CD8-positive, alpha-beta memory T cell (primary cell): ENCODE data around the gene CLCN7. TPM values are rescaled to one million over a fixed set of nuclear protein-coding genes. Genes with fewer than 3 reads are reported as not detected.

ENCODE experiments used
- CTCF ChIA-PET: fragments of 350-600 bp; sonication (Branson Sonifier 250); formaldehyde crosslinking; loops from one replicate; lab custom pipeline; 2021; ENCODE audit warnings: antibody characterized with exemption; lab: Charles Lee
- POLR2A ChIA-PET: fragments of 350-600 bp; sonication (Branson Sonifier 250); formaldehyde crosslinking; loops from one replicate; lab custom pipeline; 2021; ENCODE audit warnings: antibody characterized with exemption; lab: Charles Lee
- DNase-seq, 5 donors: peaks; one replicate each; pipeline versions ENCODE4 v3.0.0 to v3.0.0-alpha.2; 2020 to 2022; ENCODE audit warnings: mixed read lengths in 1 of 5
- H3K27ac ChIP-seq: one replicate; pipeline ENCODE4 v1.7.0; 2013; ENCODE audit warnings: low read depth, mild to moderate bottlenecking, low read length, moderate library complexity
- H3K27me3 ChIP-seq: 2 replicates; pipeline ENCODE4 v1.7.0; 2013; ENCODE audit warnings: low read length, mild to moderate bottlenecking; ENCODE audit not compliant: insufficient read depth, poor library complexity, severe bottlenecking
- H3K36me3 ChIP-seq: 2 replicates; pipeline ENCODE4 v1.7.0; 2013; ENCODE audit warnings: mild to moderate bottlenecking, low read length, moderate library complexity; ENCODE audit not compliant: insufficient read depth
- H3K4me1 ChIP-seq: 2 replicates; pipeline ENCODE4 v1.7.0; 2013; ENCODE audit warnings: mild to moderate bottlenecking, low read length, moderate library complexity; ENCODE audit not compliant: insufficient read depth
- H3K4me3 ChIP-seq: 2 replicates; pipeline ENCODE4 v1.7.0; 2013; ENCODE audit warnings: mild to moderate bottlenecking, low read length
- H3K9me3 ChIP-seq: 2 replicates; pipeline ENCODE4 v1.7.0; 2013; ENCODE audit warnings: mild to moderate bottlenecking, low read length
- H3K27ac Mint-ChIP-seq, 8 donors: one replicate each; pipeline ENCODE4 v1.8.0; 2020 to 2021; ENCODE audit warnings: mixed read lengths in 8 of 8, mild to moderate bottlenecking in 6 of 8, inconsistent platforms in 3 of 8, moderate library complexity in 3 of 8
- H3K27me3 Mint-ChIP-seq, 2 donors: one replicate each; pipeline ENCODE4 v1.8.0; 2020 to 2021; ENCODE audit warnings: mixed read lengths in 2 of 2, mild to moderate bottlenecking in 1 of 2, moderate library complexity in 1 of 2
- H3K36me3 Mint-ChIP-seq, 3 donors: one replicate each; pipeline ENCODE4 v1.8.0; 2020 to 2021; ENCODE audit warnings: mixed read lengths in 3 of 3, inconsistent platforms in 1 of 3, mild to moderate bottlenecking in 1 of 3
- H3K4me1 Mint-ChIP-seq, 3 donors: one replicate each; pipeline ENCODE4 v1.8.0; 2020 to 2021; ENCODE audit warnings: mixed read lengths in 3 of 3, inconsistent platforms in 1 of 3, mild to moderate bottlenecking in 1 of 3
- H3K4me3 Mint-ChIP-seq, 7 donors: one replicate each; pipeline ENCODE4 v1.8.0; 2020 to 2021; ENCODE audit warnings: mixed read lengths in 7 of 7, mild to moderate bottlenecking in 6 of 7, moderate library complexity in 4 of 7, inconsistent platforms in 2 of 7
- H3K9me3 Mint-ChIP-seq, 5 donors: one replicate each; pipeline ENCODE4 v1.8.0; 2020 to 2022; ENCODE audit warnings: mixed read lengths in 5 of 5, mild to moderate bottlenecking in 3 of 5, moderate library complexity in 2 of 5, inconsistent platforms in 1 of 5
- polyA plus RNA-seq: library from polyadenylated mRNA; unstranded; fragments of 300-500 nt; fragmentation: Illumina TruSeq; gene quantifications from one replicate; pipeline ENCODE4 v1.2.3, GENCODE V29; 2021
- total RNA-seq, 2 experiments: library from RNA; stranded (reverse); gene quantifications; one replicate each; pipeline ENCODE4 v1.2.3, GENCODE V29; 2021

CLCN7 gene, protein sequence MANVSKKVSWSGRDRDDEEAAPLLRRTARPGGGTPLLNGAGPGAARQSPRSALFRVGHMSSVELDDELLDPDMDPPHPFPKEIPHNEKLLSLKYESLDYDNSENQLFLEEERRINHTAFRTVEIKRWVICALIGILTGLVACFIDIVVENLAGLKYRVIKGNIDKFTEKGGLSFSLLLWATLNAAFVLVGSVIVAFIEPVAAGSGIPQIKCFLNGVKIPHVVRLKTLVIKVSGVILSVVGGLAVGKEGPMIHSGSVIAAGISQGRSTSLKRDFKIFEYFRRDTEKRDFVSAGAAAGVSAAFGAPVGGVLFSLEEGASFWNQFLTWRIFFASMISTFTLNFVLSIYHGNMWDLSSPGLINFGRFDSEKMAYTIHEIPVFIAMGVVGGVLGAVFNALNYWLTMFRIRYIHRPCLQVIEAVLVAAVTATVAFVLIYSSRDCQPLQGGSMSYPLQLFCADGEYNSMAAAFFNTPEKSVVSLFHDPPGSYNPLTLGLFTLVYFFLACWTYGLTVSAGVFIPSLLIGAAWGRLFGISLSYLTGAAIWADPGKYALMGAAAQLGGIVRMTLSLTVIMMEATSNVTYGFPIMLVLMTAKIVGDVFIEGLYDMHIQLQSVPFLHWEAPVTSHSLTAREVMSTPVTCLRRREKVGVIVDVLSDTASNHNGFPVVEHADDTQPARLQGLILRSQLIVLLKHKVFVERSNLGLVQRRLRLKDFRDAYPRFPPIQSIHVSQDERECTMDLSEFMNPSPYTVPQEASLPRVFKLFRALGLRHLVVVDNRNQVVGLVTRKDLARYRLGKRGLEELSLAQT
- 10 to 100 TPM; 52.8 to 59.1 TPM for total RNA-seq
- 29.3 TPM for polyA plus RNA-seq

GRCh38 chr16:1474796-1475551 lies at the start of gene CLCN7:
TSS of gene CLCN7 (minus strand) at chr16:1475028. CDS start at chr16:1474974, 54 bp downstream.
- Mint-ChIP-seq H3K4me1 (peaks cover 27 to 38% (median 29%) of the 10 kb centered on the region in 3 donors), H3K27me3 (peaks cover 3 to 5% of the 10 kb centered on the region in 2 donors), H3K4me3 (peak within 1 kb of the TSS; percentile 74 to 91 (median 82)), H3K9me3 (no peaks in the 10 kb centered on the region), H3K27ac (peak within 1 kb of the TSS; percentile 81 to 94 (median 88)), H3K36me3 (peaks cover 0 to 3% (median 0%) of the 10 kb centered on the region in 3 donors)
- Histone ChIP-seq H3K27me3 (no peaks in the 10 kb centered on the region), H3K4me3 (peak within 1 kb of the TSS; percentile 68), H3K27ac (peak within 1 kb of the TSS; percentile 86), H3K9me3 (no peaks in the 10 kb centered on the region), H3K36me3 (no peaks in the 10 kb centered on the region), H3K4me1 (peaks cover 19% of the 10 kb centered on the region)
- CTCF ChIA-PET, result no interaction called here
- POLR2A ChIA-PET, result interaction anchor here (0.6 kb wide), 1 partner anchor 990 kb away, joined by 5 read pairs; no protein-coding TSS in a partner anchor
- peak; percentile 80 to 89 (median 85) for DNase-seq

DNA sequence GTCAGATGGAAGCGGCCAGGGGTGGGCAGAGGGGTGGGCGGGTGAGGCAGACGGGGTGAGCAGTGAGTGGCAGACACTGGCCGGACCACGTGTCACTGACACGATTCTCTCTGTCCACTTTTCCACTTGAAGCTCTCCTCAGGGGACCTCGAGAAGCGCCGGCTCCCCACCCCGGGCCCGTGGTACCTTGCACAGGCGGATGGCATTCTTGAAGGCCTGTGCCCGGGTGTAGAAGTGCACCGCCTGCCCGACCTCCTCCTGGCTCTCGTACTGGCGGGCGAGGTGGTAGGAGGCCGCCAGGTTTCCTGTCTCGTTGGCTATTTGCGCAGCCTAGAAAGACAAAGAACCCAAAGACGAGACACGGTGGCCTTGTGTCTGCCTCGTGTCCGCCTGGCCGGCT lies 49.5 kb upstream of the CLCN7 start:
- Mint-ChIP-seq H3K27me3 (no peaks in the 10 kb centered on the region), H3K36me3 (peaks cover 0 to 2% (median 0%) of the 10 kb centered on the region in 3 donors), H3K27ac (no peak overlapping the region), H3K9me3 (no peaks in the 10 kb centered on the region), H3K4me3 (no peak overlapping the region), H3K4me1 (peaks cover 12 to 33% (median 12%) of the 10 kb centered on the region in 3 donors)
- ChIA-PET POLR2A (interaction anchor here (0.6 kb wide), 1 partner anchor 39 kb away, joined by 3 read pairs; no protein-coding TSS in a partner anchor), CTCF (interaction anchor here (1.3 kb wide), 1 partner anchor 15 kb away, joined by 4 read pairs; no protein-coding TSS in a partner anchor)
- DNase-seq, result no peak
- Histone ChIP-seq H3K27ac (no peak overlapping the region), H3K9me3 (no peaks in the 10 kb centered on the region), H3K4me1 (peaks cover 35% of the 10 kb centered on the region), H3K27me3 (no peaks in the 10 kb centered on the region), H3K36me3 (no peaks in the 10 kb centered on the region), H3K4me3 (no peak overlapping the region)

DNA sequence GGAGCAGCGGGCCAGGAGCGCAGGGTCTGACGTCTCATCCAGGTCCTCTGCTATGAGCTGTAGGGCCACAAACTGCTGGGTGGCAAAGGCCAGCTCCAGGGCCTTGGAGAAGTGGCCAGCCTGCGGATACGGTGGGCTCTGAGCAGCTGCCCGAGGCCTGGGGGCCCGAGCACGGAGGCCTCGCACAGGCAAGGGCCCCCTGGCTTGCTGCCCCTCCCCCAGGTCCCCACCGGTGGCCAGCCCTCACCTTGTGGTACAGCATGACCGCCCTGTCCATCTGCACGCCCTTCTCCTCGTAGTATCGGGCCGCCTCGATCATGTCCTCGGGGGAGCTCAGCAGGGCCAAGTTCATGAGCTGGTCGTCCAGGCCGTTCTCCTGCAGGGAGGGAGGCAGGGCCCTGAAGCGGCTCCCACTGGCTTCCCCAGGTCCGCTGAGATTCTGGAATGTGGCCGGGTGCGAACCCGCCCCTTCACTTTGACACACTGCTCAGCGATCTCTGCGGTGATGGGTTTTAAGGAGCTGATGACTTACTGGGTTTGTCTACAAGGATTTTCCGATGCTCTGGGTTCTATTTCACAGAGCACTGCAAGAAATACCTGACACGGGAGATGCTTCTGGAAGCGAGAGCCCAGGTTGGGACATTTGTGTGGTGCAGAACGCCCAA lies 48.9 kb upstream of the CLCN7 start:
- Histone ChIP-seq H3K27me3 (no peaks in the 10 kb centered on the region), H3K4me3 (no peak overlapping the region), H3K27ac (no peak overlapping the region), H3K4me1 (peaks cover 34% of the 10 kb centered on the region), H3K36me3 (no peaks in the 10 kb centered on the region), H3K9me3 (no peaks in the 10 kb centered on the region)
- Mint-ChIP-seq H3K27me3 (no peaks in the 10 kb centered on the region), H3K36me3 (peaks cover 0 to 2% (median 0%) of the 10 kb centered on the region in 3 donors), H3K27ac (peak overlapping the region in 1 of 8 donors; percentile 8), H3K4me1 (peaks cover 12 to 32% (median 12%) of the 10 kb centered on the region in 3 donors), H3K4me3 (peak overlapping the region in 1 of 7 donors; percentile 69), H3K9me3 (no peaks in the 10 kb centered on the region)
- POLR2A ChIA-PET, result no interaction called here
- no peak for DNase-seq
- CTCF ChIA-PET, result no interaction called here

DNA sequence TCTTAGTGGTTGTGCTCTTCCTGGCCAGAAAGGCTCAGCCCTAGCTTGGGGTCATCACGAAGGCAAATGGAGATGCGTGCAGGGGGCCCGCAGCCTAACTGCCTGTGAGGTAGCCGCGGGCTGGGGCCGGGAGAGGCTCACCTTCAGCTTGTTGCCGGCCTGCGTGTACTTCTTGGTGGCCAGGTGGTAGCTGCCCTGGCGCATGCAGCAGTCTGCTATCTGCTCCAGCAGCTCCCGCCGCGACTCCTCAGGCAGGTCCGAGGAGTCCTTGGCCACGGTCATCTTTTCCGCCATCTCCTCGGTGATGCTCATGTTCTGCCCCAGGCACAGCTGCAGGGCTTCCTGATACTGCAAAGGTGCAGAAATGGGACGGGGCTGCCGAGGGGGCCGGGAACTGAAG lies 45.6 kb upstream of the CLCN7 start:
- Mint-ChIP-seq H3K36me3 (peaks cover 0 to 2% (median 0%) of the 10 kb centered on the region in 3 donors), H3K27me3 (no peaks in the 10 kb centered on the region), H3K9me3 (no peaks in the 10 kb centered on the region), H3K4me1 (peaks cover 0 to 4% (median under 1%) of the 10 kb centered on the region in 3 donors), H3K27ac (peak overlapping the region in 1 of 8 donors; percentile 26), H3K4me3 (no peak overlapping the region)
- no peaks in the 10 kb centered on the region for H3K9me3 ChIP-seq
- CTCF ChIA-PET, result no interaction called here
- no peaks in the 10 kb centered on the region for H3K36me3 ChIP-seq
- H3K4me1 ChIP-seq, result peaks cover 3% of the 10 kb centered on the region
- POLR2A ChIA-PET, result no interaction called here
- no peak for DNase-seq
- no peak overlapping the region for H3K27ac ChIP-seq
- H3K4me3 ChIP-seq, result no peak overlapping the region
- H3K27me3 ChIP-seq, result no peaks in the 10 kb centered on the region

GRCh38 chr16:1519831-1520230 lies 45.0 kb upstream of the CLCN7 start:
- no peaks in the 10 kb centered on the region for H3K36me3 ChIP-seq
- Mint-ChIP-seq H3K36me3 (peaks cover 0 to 5% (median 0%) of the 10 kb centered on the region in 3 donors), H3K4me3 (no peak overlapping the region), H3K27me3 (no peaks in the 10 kb centered on the region), H3K4me1 (no peaks in the 10 kb centered on the region), H3K9me3 (no peaks in the 10 kb centered on the region), H3K27ac (no peak overlapping the region)
- ChIA-PET CTCF (no interaction called here), POLR2A (no interaction called here)
- no peaks in the 10 kb centered on the region for H3K9me3 ChIP-seq
- H3K27ac ChIP-seq, result no peak overlapping the region
- no peaks in the 10 kb centered on the region for H3K27me3 ChIP-seq
- H3K4me3 ChIP-seq, result no peak overlapping the region
- no peak for DNase-seq
- no peaks in the 10 kb centered on the region for H3K4me1 ChIP-seq

DNA sequence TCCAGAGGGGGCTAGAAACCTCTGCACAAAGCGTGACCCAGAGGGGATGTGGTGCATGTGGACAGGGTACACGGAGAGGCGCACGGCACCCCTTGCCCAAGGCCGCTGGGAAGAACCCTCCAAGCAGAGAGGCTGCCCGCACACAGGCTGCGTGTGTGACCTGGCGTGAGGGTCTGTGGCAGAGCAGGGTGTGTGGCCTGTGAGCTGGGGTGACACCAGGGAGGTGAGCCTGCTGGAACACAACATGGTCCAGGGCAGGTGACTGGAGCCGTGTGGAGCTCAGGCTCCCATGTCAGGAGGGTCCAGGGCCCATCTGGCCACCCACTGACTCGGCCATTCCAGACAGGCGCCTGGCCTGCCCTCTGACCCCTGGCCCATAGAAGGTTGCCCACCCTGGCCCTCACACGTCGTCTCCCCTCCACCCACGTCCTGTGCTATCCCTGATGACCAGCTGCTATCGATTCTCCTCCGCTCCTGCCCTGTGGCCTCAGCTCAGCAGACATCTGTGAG lies 43.9 kb upstream of the CLCN7 start:
- Histone ChIP-seq H3K36me3 (no peaks in the 10 kb centered on the region), H3K9me3 (no peaks in the 10 kb centered on the region), H3K4me3 (no peak overlapping the region), H3K27me3 (no peaks in the 10 kb centered on the region), H3K4me1 (no peaks in the 10 kb centered on the region), H3K27ac (no peak overlapping the region)
- ChIA-PET CTCF (no interaction called here), POLR2A (no interaction called here)
- no peak overlapping the region for H3K4me3 Mint-ChIP-seq
- no peak for DNase-seq
- peaks cover 0 to 5% (median 0%) of the 10 kb centered on the region in 3 donors for H3K36me3 Mint-ChIP-seq
- H3K27ac Mint-ChIP-seq, result no peak overlapping the region
- no peaks in the 10 kb centered on the region for H3K4me1 Mint-ChIP-seq
- H3K9me3 Mint-ChIP-seq, result peaks cover 0 to 3% (median 0%) of the 10 kb centered on the region in 5 donors
- no peaks in the 10 kb centered on the region for H3K27me3 Mint-ChIP-seq

DNA sequence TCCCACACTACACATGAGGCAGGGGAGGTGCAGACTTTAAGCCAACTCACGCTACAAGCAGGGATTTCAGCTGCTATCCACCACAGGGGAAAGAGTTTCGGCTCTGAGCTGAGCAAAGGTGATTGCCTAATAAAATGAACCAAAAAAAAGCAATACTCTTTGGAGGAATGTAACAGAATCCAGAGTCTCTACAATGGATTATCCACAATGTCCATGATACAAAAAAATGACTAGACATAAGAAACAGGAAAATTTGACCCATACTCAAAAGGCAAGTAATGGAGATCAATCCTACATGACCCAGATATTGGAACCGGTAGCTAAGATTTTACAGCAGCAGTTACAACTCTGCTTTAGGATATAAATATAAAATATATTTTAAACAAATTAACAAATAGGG lies 39.7 kb upstream of the CLCN7 start:
- Histone ChIP-seq H3K9me3 (no peaks in the 10 kb centered on the region), H3K27me3 (no peaks in the 10 kb centered on the region), H3K4me3 (no peak overlapping the region), H3K27ac (no peak overlapping the region), H3K36me3 (no peaks in the 10 kb centered on the region), H3K4me1 (no peaks in the 10 kb centered on the region)
- DNase-seq, result no peak
- no peak overlapping the region for H3K4me3 Mint-ChIP-seq
- H3K27ac Mint-ChIP-seq, result no peak overlapping the region
- CTCF ChIA-PET, result interaction anchor here (1.8 kb wide), 1 partner anchor 19 kb away, joined by 5 read pairs; the partner anchor contains the start of gene TMEM204
- peaks cover 3 to 5% (median 4%) of the 10 kb centered on the region in 3 donors for H3K36me3 Mint-ChIP-seq
- no peaks in the 10 kb centered on the region for H3K27me3 Mint-ChIP-seq
- H3K4me1 Mint-ChIP-seq, result no peaks in the 10 kb centered on the region
- POLR2A ChIA-PET, result no interaction called here
- H3K9me3 Mint-ChIP-seq, result peaks cover 0 to 4% (median 1%) of the 10 kb centered on the region in 5 donors
